Renal cortex interstitium (tissue), 11 donors: ENCODE results near the gene WFIKKN2. TPM values are rescaled to one million over a fixed set of nuclear protein-coding genes. Genes with fewer than 3 reads are reported as not detected.

Source experiments
- DNase-seq, 11 donors: peaks; one replicate each; pipeline ENCODE4 v3.0.0-alpha.2; 2013; ENCODE audit warnings: low read depth in 9 of 11, low spot score in 4 of 11; ENCODE audit errors: extremely low read depth in 1 of 11
- polyA plus RNA-seq, 3 donors: library from polyadenylated mRNA; unstranded; fragments of 120-200 nt; gene quantifications; one replicate each; pipeline ENCODE4 v1.2.1, GENCODE V29; 2013; ENCODE audit not compliant: insufficient read length in 3 of 3

WFIKKN2 gene
- polyA plus RNA-seq, 3 donors = 1.1 to 1.4 (median 1.3) TPM

DNA sequence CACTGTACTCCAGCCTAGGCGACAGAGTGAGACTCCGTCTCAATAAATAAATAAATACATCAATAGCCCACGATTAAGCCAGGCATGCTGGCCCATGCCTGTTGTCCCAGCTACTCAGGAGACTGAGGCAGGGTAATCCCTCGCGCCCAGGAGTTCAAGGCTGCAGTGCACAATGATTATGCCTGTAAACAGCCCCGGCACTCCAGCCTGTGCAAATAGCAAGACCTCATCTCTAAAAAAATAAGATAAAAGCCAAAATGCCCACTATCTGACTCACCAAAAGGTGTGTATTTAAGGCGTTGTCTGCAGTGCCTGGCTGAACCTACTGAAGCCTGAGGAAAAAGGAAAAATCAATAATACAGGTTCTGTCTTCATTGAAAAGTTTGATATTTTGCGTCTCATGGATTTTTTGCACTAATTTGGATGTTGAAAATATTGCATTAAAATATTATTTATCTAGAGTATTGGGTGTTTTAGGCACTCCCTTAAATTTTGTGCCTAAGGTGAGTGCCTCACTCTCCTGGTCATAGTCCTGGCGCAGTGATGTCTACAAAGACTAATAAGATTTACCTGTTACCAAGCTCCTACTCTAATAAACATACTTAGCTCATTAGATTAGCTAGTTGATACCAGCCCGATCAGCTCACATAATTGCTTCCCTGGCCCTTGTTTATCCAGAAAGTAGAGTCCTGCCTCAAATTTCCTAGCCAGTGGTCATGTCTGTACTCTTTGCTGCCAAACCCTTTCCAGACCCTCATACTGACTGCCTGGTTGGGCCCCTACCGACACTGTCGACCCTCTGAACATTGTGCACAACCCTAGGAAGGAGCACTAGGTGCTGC, 55.5 kb downstream of the WFIKKN2 start:
- DNase-seq = no peak

GRCh38 chr17:50891577-50891989, 56.2 kb downstream of the WFIKKN2 start:
- no peak for DNase-seq

Other genes with a start within 250 kb of the WFIKKN2 start
- gene ABCC3, start 200.7 kb upstream of the WFIKKN2 start, polyA plus RNA-seq = 10 to 100 TPM; 10.5 to 15.5 (median 12.9) TPM
- gene ANKRD40, start 127.7 kb upstream of the WFIKKN2 start, polyA plus RNA-seq = 10 to 100 TPM; 41.5 to 48.9 (median 43.0) TPM
- gene LUC7L3, start 116.0 kb upstream of the WFIKKN2 start, polyA plus RNA-seq = 100 to 1,000 TPM; 519 to 747 (median 689) TPM
- gene ANKRD40CL, start 68.1 kb upstream of the WFIKKN2 start, polyA plus RNA-seq = under 1 TPM; 0.13 to 0.24 (median 0.23) TPM
- gene TOB1, start 30.8 kb downstream of the WFIKKN2 start, polyA plus RNA-seq = 10 to 100 TPM; 34.5 to 36.1 (median 35.4) TPM